ENCODE results near the gene SCUBE2. TPM values are rescaled to one million over a fixed set of nuclear protein-coding genes. Genes with fewer than 3 reads are reported as not detected.
A peak's percentile ranks its signal among the peaks of the same experiment; 100 is the strongest.

SCUBE2 gene
- total RNA-seq, 1 experiment from 2014 or later = 3.1 TPM

GRCh38 chr11:9076046-9076445 is 15.4 kb downstream of the SCUBE2 start:
- DNase-seq = no peak
- Histone ChIP-seq H3K4me3 (ENCODE audit: low read depth, low read length) (no peak overlapping the region), H3K9me3 (no peaks in the 10 kb centered on the region), H3K36me3 (ENCODE audit: control insufficient read depth, insufficient read depth, low read length) (no peaks in the 10 kb centered on the region), H3K4me1 (peaks cover 32% of the 10 kb centered on the region), H3K27me3 (replicated peaks; ENCODE audit: control insufficient read depth, insufficient read depth, low read length) (no peaks in the 10 kb centered on the region)
- no peak overlapping the region for H3K4me3 Mint-ChIP-seq (ENCODE audit: unreplicated experiment)
- no peak for TF ChIP-seq CTCF (IDR thresholded peaks at IDR 0.05; ENCODE audit: insufficient read depth in 1 of 2, low read depth in 1 of 2, low read length in 1 of 2, severe bottlenecking in 1 of 2, unreplicated experiment in 1 of 2)
- ChIA-PET POLR2A (no interaction called here), CTCF (interaction anchor here (0.6 kb wide), 1 partner anchor 164 kb away, joined by 4 read pairs; no protein-coding TSS in a partner anchor)
- BruUV-seq (replicated peaks) = no TSS peak
- no peaks in the 10 kb centered on the region for H3K27me3 Mint-ChIP-seq (ENCODE audit: insufficient read depth, unreplicated experiment)
- H3K36me3 Mint-ChIP-seq (ENCODE audit: insufficient read depth, unreplicated experiment) = no peaks in the 10 kb centered on the region
- intact Hi-C loops (cut with micrococcal nuclease; ENCODE audit: unreplicated experiment) = no loop called here
- peak overlapping the region; percentile 16 for H3K27ac Mint-ChIP-seq (ENCODE audit: unreplicated experiment)
- no peaks in the 10 kb centered on the region for H3K9me3 Mint-ChIP-seq (ENCODE audit: unreplicated experiment)
- peaks cover 11% of the 10 kb centered on the region for H3K4me1 Mint-ChIP-seq (ENCODE audit: low read depth, unreplicated experiment)

GRCh38 chr11:9075556-9075955 is 15.8 kb downstream of the SCUBE2 start:
- H3K27me3 ChIP-seq (replicated peaks; ENCODE audit: control insufficient read depth, insufficient read depth, low read length) = no peaks in the 10 kb centered on the region

GRCh38 chr11:9074338-9075029 is 16.9 kb downstream of the SCUBE2 start:
- peaks cover 23% of the 10 kb centered on the region for H3K4me1 Mint-ChIP-seq (ENCODE audit: low read depth, unreplicated experiment)
- intact Hi-C loops (cut with micrococcal nuclease; ENCODE audit: unreplicated experiment) = no loop called here
- H3K9me3 Mint-ChIP-seq (ENCODE audit: unreplicated experiment) = no peaks in the 10 kb centered on the region
- Histone ChIP-seq H3K9me3 (no peaks in the 10 kb centered on the region), H3K27me3 (replicated peaks; ENCODE audit: control insufficient read depth, insufficient read depth, low read length) (no peaks in the 10 kb centered on the region), H3K4me1 (peaks cover 40% of the 10 kb centered on the region), H3K4me3 (ENCODE audit: low read depth, low read length) (no peak overlapping the region), H3K36me3 (ENCODE audit: control insufficient read depth, insufficient read depth, low read length) (no peaks in the 10 kb centered on the region)
- TSS peak; percentile 30 for BruUV-seq (replicated peaks)
- ChIA-PET POLR2A (no interaction called here), CTCF (interaction anchor here (0.9 to 1.1 kb wide), 2 partner anchors 15 to 63 kb away, joined by 3 read pairs; no protein-coding TSS in a partner anchor)
- no peak overlapping the region for H3K4me3 Mint-ChIP-seq (ENCODE audit: unreplicated experiment)
- no peaks in the 10 kb centered on the region for H3K27me3 Mint-ChIP-seq (ENCODE audit: insufficient read depth, unreplicated experiment)
- H3K27ac Mint-ChIP-seq (ENCODE audit: unreplicated experiment) = no peak overlapping the region
- no peaks in the 10 kb centered on the region for H3K36me3 Mint-ChIP-seq (ENCODE audit: insufficient read depth, unreplicated experiment)
- DNase-seq = peak in 1 of 2 experiments; percentile 19
- no peak for TF ChIP-seq CTCF (IDR thresholded peaks at IDR 0.05; ENCODE audit: insufficient read depth in 1 of 2, low read depth in 1 of 2, low read length in 1 of 2, severe bottlenecking in 1 of 2, unreplicated experiment in 1 of 2)

More at GRCh38 chr11:9075556-9075955, 15.8 kb downstream of the SCUBE2 start:
- no peak for DNase-seq
- ChIA-PET POLR2A (no interaction called here), CTCF (interaction anchor here (0.6 kb wide), 2 partner anchors 116 to 163 kb away, joined by 3 to 4 read pairs; no protein-coding TSS in a partner anchor)
- no peaks in the 10 kb centered on the region for H3K36me3 ChIP-seq (ENCODE audit: control insufficient read depth, insufficient read depth, low read length)
- no peaks in the 10 kb centered on the region for H3K9me3 ChIP-seq
- H3K4me3 Mint-ChIP-seq (ENCODE audit: unreplicated experiment) = no peak overlapping the region
- no TSS peak for BruUV-seq (replicated peaks)
- TF ChIP-seq CTCF (IDR thresholded peaks at IDR 0.05; ENCODE audit: insufficient read depth in 1 of 2, low read depth in 1 of 2, low read length in 1 of 2, severe bottlenecking in 1 of 2, unreplicated experiment in 1 of 2) = no peak
- H3K4me1 Mint-ChIP-seq (ENCODE audit: low read depth, unreplicated experiment) = peaks cover 16% of the 10 kb centered on the region
- H3K4me1 ChIP-seq = peaks cover 37% of the 10 kb centered on the region
- H3K4me3 ChIP-seq (ENCODE audit: low read depth, low read length) = no peak overlapping the region
- intact Hi-C loops (cut with micrococcal nuclease; ENCODE audit: unreplicated experiment) = no loop called here
- H3K36me3 Mint-ChIP-seq (ENCODE audit: insufficient read depth, unreplicated experiment) = no peaks in the 10 kb centered on the region
- H3K27me3 Mint-ChIP-seq (ENCODE audit: insufficient read depth, unreplicated experiment) = no peaks in the 10 kb centered on the region
- H3K27ac Mint-ChIP-seq (ENCODE audit: unreplicated experiment) = peak overlapping the region; percentile 16
- H3K9me3 Mint-ChIP-seq (ENCODE audit: unreplicated experiment) = no peaks in the 10 kb centered on the region

Measured in Caco-2 (cell line).